ENCODE data around the gene LCTL. TPM values are rescaled to one million over a fixed set of nuclear protein-coding genes. Genes with fewer than 3 reads are reported as not detected.
A peak's percentile ranks its signal among the peaks of the same experiment; 100 is the strongest.

LCTL gene
- total RNA-seq, 1 experiment from 2014 or later: not detected

GRCh38 chr15:66603301-66604179 lies 37.7 kb upstream of the LCTL start:
- peak; percentile 57 for DNase-seq (ENCODE audit: unreplicated experiment)
- H3K36me3 Mint-ChIP-seq (ENCODE audit: insufficient read depth, unreplicated experiment): no peaks in the 10 kb centered on the region
- H3K4me3 Mint-ChIP-seq (ENCODE audit: unreplicated experiment): no peak overlapping the region
- intact Hi-C loops (cut with micrococcal nuclease): loop anchor here (1.0 to 5.0 kb wide), 2 partner anchors 169 to 248 kb away; no protein-coding TSS in a partner anchor
- BruUV-seq (replicated peaks): no TSS peak
- POLR2A ChIA-PET: no interaction called here
- H3K27ac Mint-ChIP-seq (ENCODE audit: low read depth, unreplicated experiment): no peak overlapping the region
- TF ChIP-seq CTCF (IDR thresholded peaks at IDR 0.05; ENCODE audit: unreplicated experiment): peak; percentile 78
- CTCF ChIA-PET: interaction anchor here (0.8 to 2.6 kb wide), 2 partner anchors 15 to 37 kb away, joined by 3 to 10 read pairs; partner anchors contain the start of gene LCTL
- H3K27me3 Mint-ChIP-seq (ENCODE audit: insufficient read depth, unreplicated experiment): no peaks in the 10 kb centered on the region
- H3K9me3 Mint-ChIP-seq (ENCODE audit: unreplicated experiment): no peaks in the 10 kb centered on the region
- no peaks in the 10 kb centered on the region for H3K4me1 Mint-ChIP-seq (ENCODE audit: insufficient read depth, unreplicated experiment)

GRCh38 chr15:66601521-66601920 lies 35.7 kb upstream of the LCTL start:
- H3K4me3 Mint-ChIP-seq (ENCODE audit: unreplicated experiment): no peak overlapping the region
- POLR2A ChIA-PET: no interaction called here
- CTCF ChIA-PET: interaction anchor here (0.5 kb wide), 1 partner anchor 18 kb away, joined by 3 read pairs; no protein-coding TSS in a partner anchor
- H3K4me1 Mint-ChIP-seq (ENCODE audit: insufficient read depth, unreplicated experiment): no peaks in the 10 kb centered on the region
- intact Hi-C loops (cut with micrococcal nuclease): loop anchor here (5.0 kb wide), 1 partner anchor 171 kb away; no protein-coding TSS in a partner anchor
- no peak for TF ChIP-seq CTCF (IDR thresholded peaks at IDR 0.05; ENCODE audit: unreplicated experiment)
- no peaks in the 10 kb centered on the region for H3K27me3 Mint-ChIP-seq (ENCODE audit: insufficient read depth, unreplicated experiment)
- no TSS peak for BruUV-seq (replicated peaks)
- no peaks in the 10 kb centered on the region for H3K36me3 Mint-ChIP-seq (ENCODE audit: insufficient read depth, unreplicated experiment)
- H3K9me3 Mint-ChIP-seq (ENCODE audit: unreplicated experiment): no peaks in the 10 kb centered on the region
- no peak overlapping the region for H3K27ac Mint-ChIP-seq (ENCODE audit: low read depth, unreplicated experiment)
- no peak for DNase-seq (ENCODE audit: unreplicated experiment)

GRCh38 chr15:66600240-66600627 lies 34.4 kb upstream of the LCTL start:
- no peak for DNase-seq (ENCODE audit: unreplicated experiment)
- intact Hi-C loops (cut with micrococcal nuclease): loop anchor here (5.0 kb wide), 1 partner anchor 172 kb away; no protein-coding TSS in a partner anchor
- ChIA-PET CTCF (interaction anchor here (0.9 kb wide), 1 partner anchor 19 kb away, joined by 3 read pairs; no protein-coding TSS in a partner anchor), POLR2A (no interaction called here)
- Mint-ChIP-seq H3K4me1 (ENCODE audit: insufficient read depth, unreplicated experiment) (no peaks in the 10 kb centered on the region), H3K9me3 (ENCODE audit: unreplicated experiment) (no peaks in the 10 kb centered on the region), H3K4me3 (ENCODE audit: unreplicated experiment) (no peak overlapping the region), H3K27ac (ENCODE audit: low read depth, unreplicated experiment) (no peak overlapping the region), H3K36me3 (ENCODE audit: insufficient read depth, unreplicated experiment) (no peaks in the 10 kb centered on the region), H3K27me3 (ENCODE audit: insufficient read depth, unreplicated experiment) (peaks cover 1% of the 10 kb centered on the region)
- BruUV-seq (replicated peaks): no TSS peak
- TF ChIP-seq CTCF (IDR thresholded peaks at IDR 0.05; ENCODE audit: unreplicated experiment): no peak

GRCh38 chr15:66599536-66600239 lies 33.9 kb upstream of the LCTL start:
- no TSS peak for BruUV-seq (replicated peaks)
- Mint-ChIP-seq H3K4me3 (ENCODE audit: unreplicated experiment) (no peak overlapping the region), H3K27ac (ENCODE audit: low read depth, unreplicated experiment) (no peak overlapping the region), H3K27me3 (ENCODE audit: insufficient read depth, unreplicated experiment) (peaks cover 7% of the 10 kb centered on the region), H3K36me3 (ENCODE audit: insufficient read depth, unreplicated experiment) (no peaks in the 10 kb centered on the region), H3K4me1 (ENCODE audit: insufficient read depth, unreplicated experiment) (no peaks in the 10 kb centered on the region), H3K9me3 (ENCODE audit: unreplicated experiment) (no peaks in the 10 kb centered on the region)
- intact Hi-C loops (cut with micrococcal nuclease): loop anchor here (5.0 kb wide), 1 partner anchor 173 kb away; no protein-coding TSS in a partner anchor
- ChIA-PET CTCF (interaction anchor here (0.7 to 1.8 kb wide), 2 partner anchors 10 to 252 kb away, joined by 3 to 6 read pairs; no protein-coding TSS in a partner anchor), POLR2A (no interaction called here)
- no peak for DNase-seq (ENCODE audit: unreplicated experiment)
- TF ChIP-seq CTCF (IDR thresholded peaks at IDR 0.05; ENCODE audit: unreplicated experiment): no peak
